GM18526 (cell line): ENCODE measurements around the gene IL6ST.

Experiments
- POLR2A ChIP-seq: IDR thresholded peaks from 3 replicates; pipeline ENCODE4 v1.6.1; 2011; ENCODE audit not compliant: insufficient read length; ENCODE audit errors: extremely low read depth

The IL6ST gene

DNA sequence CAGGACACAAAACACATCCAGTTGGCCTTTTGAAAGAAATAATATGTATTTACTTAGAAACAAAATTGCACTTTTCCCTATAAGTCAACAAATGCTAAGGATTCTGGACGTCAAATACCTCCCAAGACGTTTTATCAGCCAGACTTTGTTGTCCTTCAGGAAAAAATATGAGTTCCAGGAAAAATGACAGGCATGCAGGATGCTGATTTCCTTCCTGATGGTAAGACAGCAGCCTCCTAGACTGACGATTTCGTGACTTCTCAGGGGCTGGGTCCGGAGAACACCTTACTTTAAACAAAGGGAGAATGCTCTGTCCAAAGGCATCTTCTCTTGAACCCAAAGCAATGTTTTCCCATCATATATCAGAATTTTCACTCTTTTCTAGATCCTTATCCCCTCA lies 69.1 kb downstream of the IL6ST start:
- no peak for TF ChIP-seq POLR2A

DNA sequence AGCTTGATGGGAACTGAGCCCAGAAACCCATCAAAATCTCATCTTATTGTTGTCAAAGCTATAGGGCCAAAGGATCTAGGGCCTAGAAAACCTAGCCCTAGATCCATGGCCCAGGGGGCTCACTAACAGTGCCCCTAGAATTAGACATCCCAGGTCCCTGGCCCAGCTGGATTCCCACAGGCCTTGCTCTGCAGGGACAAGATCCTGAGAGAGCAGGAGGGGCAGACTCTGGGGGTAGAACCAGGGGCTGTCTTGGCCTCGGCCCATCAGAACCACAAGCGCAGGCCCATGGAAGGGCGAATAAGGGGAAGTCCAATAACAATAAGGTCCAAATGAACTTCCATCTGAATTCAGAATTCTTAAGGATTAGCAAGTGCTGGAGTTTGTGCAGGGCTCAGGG lies 69.6 kb downstream of the IL6ST start:
- no peak for TF ChIP-seq POLR2A

DNA sequence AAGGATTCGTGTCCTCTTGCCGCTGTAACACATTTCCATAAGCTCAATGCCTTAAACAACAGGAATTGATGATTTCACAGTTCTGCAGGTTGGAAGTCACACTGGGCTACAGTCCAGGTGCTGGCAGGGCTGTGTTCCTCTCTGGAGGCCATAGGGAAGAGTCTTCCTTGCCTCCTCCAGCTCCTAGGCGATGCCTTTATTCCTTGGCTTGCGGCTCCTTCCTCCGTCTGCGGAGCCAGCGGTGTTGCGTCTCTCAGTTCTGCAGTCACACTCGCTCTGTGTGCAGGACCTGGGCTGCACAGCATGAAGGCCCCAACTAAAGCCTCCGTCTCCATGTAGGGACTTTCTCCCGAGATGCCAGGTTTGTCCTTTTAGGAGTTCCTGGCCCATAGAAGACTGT lies 70.0 kb downstream of the IL6ST start:
- TF ChIP-seq POLR2A: no peak

DNA sequence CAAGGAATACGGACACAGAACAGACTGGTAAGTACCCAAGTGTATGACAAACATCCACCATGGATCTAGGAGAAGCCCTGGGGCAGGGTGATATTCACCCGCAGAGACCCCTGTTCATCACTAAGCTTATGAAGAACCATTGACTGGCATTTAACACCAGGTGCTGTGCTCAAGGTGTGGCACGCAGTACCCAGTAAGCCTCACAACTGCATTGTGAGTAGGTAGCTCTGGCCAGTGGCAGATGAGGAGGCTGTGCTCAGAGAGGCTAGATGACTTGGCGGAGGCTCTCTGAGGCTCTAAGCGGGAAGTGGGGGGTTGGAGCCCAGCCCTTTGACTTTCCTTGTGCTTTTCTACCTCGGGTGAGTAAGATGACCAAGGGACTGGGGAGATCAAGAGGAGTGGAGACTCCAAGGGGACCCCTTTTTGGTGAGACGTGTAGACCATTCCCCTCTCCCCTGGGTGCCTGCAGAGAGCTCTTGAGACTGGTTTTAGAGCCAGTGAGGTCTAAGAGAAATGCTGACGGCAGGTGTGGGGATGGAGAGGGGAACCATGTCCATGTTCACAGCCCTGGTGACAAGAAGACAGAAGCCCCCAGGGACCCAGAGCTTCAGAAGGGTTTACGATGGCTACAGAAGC lies 70.8 kb downstream of the IL6ST start:
- no peak for TF ChIP-seq POLR2A

DNA sequence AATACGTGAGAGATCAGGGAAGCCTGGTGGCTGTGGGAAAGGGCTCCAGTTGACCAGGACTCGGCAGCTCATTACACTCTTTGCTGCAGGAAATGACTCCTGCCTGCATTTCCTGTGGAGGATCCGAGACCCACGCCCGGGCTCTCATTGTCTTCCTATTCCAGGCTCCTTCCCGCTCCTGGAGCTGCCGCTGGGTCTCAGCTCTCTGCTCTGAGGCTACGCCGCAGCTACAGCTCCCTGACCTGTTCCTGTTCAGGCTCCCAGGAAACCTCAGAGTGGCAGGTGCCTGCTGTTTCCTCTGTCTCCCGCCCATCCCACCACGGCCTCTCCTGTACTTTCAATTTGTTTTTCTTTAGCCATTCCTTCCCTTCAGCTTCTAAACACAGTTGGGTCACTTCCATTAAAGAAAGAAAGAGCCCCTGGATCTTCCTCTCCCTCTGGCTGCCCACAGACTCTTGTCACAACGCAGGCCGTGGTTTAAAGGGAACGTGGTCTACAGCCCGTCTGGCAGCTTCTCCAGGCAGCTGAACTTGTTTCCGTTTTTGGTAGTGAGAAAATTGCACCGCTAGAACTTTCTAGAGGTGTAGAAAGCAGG lies 71.5 kb downstream of the IL6ST start:
- TF ChIP-seq POLR2A: no peak

DNA sequence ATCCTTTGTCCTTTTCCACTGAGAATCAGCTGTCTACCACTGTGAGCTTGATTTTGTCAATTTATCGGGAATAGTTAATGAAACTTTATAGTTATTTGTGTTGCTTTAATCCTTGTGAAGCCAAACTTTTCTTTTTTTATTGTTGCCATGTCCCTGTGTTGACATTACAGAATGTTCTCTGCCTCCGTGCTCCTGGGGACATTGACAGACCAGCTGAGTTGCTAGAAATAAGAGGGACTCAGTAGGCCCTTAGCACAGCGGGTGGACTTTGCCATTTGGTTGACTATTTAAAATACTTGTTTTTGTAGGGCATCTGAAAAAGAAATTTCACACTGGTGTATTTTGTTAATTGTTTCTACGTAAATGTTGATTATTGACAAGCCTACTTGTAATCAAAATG lies 73.1 kb downstream of the IL6ST start:
- TF ChIP-seq POLR2A: no peak

DNA sequence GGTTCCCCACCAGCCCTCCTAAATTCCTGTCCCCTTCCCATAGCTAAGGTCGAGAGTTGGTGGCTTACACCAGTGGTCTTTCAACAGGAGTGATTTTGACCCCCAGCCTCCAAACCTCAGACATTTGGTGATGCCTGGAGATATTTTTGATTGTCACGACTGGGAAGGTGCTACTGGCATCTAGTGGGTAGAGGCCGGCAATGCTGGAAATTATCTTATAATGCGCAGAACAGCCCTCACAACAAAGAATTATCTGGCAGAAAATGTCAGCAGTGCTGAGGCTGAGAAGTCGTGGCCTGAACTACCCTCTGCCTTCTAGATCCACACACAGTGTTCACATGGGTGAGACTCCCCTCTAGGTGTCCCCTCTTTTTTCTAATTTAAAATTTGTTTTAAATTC lies 74.0 kb downstream of the IL6ST start:
- no peak for TF ChIP-seq POLR2A

DNA sequence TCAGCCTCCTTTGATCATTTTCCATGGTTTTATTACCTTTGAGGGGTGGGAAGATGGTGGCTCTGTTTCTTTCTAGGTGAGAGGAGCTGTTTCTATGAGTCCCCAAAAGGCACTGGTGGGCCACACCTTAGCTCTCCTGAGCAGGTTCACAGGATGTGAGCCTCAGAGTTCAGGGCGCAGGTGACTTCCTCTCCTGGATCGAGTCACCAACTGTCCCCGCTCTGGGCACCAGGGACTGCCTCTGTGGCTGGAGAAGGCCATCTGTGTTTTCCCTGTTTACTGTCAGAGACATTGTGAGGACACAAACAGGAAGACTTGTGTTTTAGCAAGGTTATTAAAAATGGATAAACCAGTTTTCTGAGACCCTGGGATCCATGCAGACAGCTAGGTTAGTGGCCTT lies 75.1 kb downstream of the IL6ST start:
- no peak for TF ChIP-seq POLR2A

DNA sequence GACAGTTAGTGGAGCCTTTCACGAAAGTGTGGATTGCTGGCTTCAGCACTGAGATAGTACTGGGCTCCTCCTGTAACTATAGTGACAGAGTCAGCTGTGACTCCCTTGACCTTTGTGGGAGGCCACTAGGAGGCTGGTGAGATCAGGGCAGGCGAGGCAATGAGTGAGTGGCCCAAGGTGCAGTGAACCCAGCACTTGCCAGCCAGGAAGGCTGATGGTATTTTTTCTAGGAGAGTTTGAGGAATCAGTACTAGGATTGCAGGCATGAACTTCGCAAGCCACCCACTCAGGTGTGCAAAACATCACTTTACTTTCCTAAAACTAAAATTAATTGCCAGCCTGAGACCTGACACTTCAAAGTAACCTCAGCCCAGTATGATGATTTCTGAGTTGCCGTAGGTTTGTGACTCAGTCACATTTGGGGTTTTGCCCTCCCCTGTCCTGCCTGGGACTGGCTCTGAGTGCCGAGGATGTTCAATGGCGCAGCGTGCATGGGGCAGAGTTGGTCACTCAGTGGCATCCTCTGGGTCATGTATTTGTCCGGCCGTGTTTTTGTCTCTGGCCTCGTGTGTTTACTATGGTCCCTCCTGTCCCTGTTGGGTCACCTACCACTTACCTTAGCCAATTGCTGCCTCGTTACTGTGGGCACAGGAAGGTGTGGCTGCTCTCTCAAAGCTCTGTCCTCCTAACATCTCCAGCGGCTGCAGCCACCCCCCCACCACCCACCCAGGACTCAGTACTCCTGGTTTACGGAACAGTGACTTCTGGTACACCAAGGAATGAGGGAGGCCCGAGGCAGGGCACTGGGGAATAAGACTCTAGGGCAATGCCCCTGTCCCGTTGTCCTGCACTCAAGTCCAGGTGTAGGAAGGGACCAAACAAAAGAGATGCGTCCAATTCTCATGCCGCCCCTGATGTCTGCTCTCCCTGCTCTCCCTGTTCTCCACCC lies 76.4 kb downstream of the IL6ST start:
- no peak for TF ChIP-seq POLR2A

DNA sequence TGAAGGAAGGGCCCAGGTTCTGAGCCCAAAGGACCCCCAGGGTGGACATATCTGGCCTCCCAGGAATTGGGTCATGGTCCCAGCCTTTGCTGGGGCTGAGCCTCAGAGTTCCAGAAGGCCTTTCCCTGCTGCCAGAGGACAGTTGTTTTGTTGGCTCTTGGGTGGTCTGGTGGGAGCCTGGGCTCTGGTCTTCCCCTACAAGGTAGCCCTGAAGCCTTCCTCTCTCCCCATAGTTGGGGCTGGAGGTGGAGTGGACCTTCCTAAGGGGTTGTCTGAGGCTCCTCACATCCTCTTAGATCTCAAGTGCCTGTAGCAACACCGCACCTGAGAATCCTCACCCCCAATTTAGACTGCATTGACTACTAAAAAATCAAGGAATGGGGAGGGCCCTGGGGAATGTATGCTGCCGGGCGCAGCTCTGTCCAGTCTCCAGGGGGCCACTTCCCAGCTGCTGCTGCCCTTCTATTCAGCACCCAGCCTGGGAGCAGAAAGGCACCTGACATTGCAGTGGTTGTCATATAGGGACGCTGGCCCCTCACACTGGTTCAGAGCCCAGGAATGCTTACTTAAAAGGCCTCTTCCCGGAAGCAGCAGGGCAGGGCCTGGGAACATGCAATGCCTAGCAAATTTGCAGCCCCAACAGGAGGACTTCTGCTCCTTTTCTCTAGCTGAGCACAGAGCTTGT lies 77.2 kb downstream of the IL6ST start:
- TF ChIP-seq POLR2A: no peak

DNA sequence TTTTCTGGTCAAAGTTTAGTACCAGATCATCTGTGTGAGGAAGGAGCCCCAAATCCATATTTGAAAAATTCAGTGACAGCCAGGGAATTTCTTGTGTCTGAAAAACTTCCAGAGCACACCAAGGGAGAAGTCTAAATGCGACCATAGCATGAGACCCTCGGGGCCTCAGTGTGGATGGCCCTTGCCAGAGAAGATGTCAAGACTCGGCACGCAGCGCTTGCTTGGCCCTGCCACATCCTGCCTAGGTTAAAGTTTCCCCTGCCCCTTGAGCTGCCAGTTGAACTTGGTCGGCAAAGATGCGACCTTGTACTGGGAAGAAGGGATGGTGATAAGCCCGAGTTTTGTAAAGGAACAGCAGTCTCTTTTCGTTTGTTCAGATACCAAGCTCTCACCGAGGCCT lies 77.8 kb downstream of the IL6ST start:
- no peak for TF ChIP-seq POLR2A

DNA sequence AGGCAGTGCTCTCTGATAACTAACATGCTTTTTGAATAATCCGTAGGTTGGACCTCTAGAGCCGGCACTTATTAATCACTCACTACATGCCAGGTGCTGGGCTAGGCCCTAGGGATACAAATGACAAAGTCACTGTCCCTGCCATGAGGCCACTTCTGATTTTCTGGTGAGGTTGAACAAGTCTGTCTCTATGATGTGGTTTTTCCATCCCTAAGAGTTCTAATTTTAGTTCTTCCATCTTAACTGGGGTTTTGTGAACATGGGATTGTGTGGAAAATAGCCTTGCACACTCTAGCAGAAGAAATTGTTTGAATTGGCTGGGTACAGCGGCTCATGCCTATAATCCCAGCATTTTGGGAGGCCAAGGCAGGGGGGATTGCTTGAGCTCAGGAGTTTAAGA lies 79.0 kb downstream of the IL6ST start:
- TF ChIP-seq POLR2A: no peak

DNA sequence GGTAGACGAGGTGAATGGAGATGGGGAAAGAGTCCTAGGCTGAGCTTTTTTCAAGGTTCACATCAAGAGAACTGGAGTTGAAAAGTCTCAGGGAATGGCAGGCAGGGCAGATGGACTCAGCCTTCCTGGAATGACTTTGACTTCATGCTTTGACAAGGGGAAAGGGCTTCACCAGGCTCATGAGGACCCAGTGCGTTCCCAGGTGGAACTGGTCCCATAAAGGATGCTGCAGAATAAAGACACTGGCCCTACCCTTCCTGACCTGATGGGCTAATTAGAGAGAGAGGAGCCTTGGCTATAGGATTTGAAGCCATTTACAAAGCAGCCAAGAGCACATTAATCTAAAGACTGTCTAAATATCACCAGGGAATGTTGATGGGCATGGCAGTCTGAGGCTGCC lies 79.8 kb downstream of the IL6ST start:
- no peak for TF ChIP-seq POLR2A

DNA sequence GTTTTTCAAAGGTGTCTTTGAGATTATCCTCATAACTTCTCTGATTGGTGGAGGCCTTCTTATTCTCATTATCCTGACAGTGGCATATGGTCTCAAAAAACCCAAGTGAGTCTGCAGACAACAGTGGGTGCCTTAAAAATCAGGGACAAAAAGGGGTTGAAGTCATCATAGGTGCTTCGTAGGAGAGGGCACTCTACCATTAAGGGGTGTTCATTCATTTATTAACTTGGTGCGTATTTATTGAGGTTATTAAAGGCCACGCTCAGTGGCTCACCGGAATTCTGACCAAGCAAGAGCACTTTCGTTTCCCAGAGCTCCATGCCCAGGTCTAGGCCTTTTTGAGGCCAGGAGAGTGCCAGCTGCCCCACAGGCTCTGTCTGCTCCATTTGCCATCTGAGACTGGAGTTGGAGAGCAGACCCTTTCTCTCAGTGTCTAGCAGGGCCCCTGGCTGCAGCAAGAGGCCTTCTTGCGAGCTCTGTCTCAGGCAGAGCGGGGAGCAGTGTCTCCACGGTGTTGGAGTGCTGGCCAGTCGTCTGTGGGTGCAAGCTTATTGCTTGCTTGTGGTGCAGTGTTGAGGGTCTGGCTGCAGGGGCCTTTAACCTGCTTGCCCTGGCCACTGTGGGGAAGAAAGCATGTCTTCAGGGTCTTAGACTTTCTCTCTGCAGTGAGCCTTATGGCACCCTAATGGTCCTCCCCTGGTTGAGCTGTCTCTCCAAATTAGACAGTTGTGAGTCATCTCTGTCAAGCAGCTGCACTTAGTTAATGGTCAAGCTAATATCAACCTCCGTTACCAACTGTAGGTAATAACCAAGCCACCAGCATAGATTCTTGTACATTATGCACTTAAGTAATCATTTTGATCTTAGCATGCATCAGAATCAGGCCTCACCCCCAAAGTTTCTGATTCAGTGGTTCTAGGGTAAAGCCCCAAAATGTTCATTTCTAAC lies 81.0 kb downstream of the IL6ST start:
- no peak for TF ChIP-seq POLR2A
